ENCODE measurements around the gene ADGRA1.
"Not testable (repeated sequence)": the region's sequence is repeated elsewhere in the genome, so short reads cannot be mapped to it uniquely, and the experiment has no call there.

The ADGRA1 gene

DNA sequence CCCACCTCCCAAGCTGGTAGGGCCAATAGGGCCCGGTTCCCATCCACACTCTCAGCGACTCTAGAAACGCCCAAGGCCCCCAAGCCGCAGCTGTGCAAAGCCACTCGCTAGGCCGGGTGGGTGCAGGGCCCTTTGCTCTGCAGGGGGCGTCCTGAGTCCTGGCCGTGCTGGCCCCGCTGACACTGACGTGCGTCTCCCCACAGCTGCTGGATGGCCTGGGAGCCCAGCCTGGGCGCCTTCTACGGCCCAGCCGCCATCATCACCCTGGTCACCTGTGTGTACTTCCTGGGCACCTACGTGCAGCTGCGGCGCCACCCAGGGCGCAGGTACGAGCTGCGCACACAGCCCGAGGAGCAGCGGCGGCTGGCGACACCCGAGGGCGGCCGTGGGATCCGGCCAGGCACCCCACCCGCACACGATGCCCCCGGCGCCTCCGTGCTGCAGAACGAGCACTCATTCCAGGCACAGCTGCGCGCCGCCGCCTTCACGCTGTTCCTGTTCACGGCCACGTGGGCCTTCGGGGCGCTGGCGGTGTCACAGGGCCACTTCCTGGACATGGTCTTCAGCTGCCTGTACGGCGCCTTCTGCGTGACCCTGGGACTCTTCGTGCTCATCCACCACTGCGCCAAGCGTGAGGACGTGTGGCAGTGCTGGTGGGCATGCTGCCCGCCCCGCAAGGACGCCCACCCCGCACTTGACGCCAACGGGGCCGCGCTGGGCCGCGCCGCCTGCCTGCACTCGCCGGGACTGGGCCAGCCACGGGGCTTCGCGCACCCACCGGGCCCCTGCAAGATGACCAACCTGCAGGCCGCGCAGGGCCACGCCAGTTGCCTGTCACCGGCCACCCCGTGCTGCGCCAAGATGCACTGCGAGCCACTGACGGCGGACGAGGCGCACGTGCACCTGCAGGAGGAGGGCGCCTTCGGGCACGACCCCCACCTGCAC lies 40.7 kb downstream of the ADGRA1 start:
- DNase-seq (ENCODE audit: low read depth): no peak

DNA sequence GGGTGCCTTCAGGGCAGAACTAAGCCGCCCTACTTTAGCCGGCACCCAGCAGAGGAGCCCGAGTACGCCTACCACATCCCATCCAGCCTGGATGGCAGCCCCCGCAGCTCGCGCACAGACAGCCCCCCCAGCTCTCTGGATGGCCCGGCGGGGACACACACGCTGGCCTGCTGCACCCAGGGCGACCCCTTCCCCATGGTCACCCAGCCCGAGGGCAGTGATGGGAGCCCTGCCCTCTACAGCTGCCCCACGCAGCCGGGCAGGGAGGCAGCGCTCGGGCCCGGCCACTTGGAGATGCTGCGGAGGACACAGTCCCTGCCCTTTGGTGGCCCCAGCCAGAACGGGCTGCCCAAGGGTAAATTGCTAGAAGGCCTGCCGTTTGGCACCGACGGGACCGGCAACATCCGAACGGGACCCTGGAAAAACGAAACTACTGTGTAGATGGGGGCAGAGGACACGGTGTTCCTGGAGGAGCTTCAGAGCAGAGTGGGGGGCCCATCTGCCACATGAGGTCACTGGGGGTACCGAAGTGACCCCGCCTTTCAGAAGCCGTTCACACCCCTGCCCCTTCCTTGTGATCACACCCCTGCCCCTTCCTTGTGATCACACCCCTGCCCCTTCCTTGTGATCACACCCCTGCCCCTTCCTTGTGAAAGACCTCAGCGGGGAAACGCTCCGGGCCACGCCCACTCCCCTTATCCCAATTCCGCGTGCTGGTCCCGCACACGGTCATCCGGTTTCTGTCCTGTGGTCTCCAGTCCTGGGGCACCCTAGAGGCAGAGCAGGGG lies 41.5 kb downstream of the ADGRA1 start:
- no peak for DNase-seq (ENCODE audit: low read depth)

DNA sequence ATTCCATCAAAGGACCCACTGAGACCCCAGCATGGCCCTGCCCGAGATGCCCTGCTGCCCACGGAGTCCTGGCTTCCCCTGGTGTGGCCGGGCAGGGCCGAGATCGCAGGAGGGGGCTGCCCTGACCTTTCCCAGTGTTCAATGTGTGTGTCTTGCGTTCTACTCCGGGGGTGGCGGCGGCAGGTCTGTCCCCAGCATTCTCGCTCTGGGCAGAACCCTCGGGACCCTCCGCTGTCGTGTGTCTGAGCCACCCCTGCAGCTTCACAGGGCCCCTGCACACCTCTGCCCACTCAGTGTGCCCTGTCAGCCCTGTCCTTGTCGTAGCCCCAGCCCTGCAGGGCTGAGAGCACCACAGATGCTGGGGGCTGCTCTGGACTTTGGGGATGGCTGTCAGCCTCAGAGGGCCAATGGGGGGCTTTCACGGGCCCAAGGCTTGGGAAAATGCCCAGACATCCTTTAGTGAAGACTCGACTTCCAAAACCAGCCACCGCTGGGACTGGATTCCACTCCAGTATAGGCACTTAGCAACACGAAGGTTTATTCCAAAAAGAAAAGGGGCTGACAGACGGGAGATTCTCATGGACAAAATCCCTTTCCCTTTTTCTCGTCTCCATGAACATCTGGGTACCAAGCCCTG lies 42.3 kb downstream of the ADGRA1 start:
- no peak for DNase-seq (ENCODE audit: low read depth)

DNA sequence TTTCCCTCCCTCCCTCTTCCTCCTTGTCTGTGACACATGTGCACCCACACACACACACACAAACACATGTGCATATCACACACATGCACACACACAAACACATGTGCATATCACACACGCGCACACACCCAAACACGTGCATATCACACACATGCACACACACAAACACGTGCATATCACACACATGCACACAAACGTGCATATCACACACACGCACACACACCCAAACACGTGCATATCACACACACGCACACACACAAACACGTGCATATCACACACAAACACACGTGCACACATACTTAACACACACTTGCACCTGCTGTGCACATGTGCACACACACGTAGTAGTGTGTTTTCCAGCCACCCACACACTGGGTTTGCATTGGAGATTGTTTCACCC lies 42.9 kb downstream of the ADGRA1 start:
- DNase-seq (ENCODE audit: low read depth): no peak

DNA sequence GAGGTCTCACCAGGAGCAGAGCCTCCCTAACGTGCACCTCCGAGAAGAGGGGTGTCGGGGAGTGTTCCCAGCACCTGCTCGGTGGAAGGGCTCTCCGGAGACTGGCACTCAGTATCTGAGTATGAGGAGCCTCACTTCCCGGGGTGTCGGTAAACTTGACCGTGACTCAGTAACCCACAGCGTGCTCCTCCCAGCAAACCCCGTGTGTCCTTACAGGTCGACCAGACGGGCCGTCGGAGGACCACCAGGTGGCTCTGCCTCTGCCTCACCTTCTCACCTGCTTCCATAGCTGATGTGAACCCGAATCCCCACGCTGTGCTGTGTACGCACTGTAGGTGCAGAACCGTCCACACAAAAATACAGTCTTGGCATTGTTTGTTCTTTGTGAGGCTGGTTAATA lies 43.3 kb downstream of the ADGRA1 start:
- no peak for DNase-seq (ENCODE audit: low read depth)

DNA sequence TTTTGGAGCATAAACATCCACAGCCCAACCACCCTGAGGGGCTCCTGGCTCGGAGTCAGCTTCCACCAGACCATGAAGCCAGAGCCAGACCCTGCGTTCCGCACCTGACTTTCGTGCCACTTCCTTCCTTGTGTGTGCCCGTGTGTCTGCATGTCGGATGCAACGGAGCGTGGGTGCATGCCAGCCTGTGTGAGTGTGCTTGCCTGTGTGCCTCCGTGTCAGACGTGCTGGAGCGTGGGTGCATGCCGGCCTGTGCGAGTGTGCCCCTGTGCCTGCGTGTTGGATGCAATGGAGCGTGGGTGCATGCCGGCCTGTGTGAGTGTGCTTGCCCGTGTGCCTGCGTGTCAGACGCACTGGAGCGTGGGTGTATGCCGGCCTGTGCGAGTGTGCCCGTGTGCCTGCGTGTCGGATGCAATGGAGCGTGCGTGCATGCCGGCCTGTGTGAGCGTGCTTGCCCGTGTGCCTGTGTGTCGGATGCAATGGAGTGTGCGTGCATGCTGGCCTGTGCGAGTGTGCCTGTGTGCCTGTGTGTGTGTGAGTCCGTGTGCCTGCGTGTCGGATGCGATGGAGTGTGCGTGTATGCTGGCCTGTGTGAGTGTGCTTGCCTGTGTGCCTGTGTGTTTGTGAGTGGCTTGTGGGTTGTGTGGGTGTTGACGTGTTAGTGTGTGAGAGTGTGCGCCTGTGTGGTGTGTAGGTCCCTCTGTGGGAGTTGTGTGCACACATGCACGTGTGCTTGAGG lies 44.2 kb downstream of the ADGRA1 start:
- DNase-seq (ENCODE audit: low read depth): no peak

DNA sequence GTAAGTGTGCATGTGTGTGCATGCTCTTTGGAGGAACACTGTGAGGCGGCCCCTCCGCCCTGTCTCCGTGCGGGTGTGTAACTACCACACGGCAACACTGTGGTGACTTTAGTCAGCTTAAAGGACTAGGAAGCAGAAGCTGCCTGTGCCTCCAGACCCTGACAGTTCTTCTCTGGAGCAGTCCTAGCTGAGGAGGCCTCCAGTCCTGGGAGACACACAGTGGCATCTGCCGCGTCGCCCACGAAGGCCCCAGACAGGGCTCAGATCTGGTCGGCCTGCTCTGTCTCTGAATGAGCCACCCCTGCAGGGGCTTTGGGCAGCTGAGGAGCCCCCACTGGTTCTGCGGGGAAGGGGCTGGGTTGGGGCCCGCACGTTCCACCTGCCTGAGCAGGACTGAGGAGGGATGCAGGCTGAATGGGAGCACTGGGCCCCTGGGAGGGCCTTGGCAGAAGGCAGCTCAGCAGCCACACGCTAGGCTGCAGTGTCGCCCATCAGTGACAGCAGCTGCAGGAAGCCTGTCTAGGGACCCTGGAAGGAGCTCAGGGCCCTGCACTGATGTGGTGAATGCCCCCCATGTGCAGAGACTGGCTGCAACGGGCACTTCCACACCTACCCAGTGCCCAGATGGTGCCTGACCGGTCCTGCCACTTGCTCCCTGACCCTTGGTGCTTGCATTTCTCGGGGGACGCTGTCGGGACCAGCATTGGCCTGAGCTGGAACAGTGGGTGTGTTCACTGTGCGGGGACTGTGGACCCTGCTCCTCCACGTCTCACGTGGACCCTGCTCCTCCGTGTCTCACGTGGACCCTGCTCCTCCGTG lies 45.0 kb downstream of the ADGRA1 start:
- DNase-seq (ENCODE audit: low read depth): no peak

DNA sequence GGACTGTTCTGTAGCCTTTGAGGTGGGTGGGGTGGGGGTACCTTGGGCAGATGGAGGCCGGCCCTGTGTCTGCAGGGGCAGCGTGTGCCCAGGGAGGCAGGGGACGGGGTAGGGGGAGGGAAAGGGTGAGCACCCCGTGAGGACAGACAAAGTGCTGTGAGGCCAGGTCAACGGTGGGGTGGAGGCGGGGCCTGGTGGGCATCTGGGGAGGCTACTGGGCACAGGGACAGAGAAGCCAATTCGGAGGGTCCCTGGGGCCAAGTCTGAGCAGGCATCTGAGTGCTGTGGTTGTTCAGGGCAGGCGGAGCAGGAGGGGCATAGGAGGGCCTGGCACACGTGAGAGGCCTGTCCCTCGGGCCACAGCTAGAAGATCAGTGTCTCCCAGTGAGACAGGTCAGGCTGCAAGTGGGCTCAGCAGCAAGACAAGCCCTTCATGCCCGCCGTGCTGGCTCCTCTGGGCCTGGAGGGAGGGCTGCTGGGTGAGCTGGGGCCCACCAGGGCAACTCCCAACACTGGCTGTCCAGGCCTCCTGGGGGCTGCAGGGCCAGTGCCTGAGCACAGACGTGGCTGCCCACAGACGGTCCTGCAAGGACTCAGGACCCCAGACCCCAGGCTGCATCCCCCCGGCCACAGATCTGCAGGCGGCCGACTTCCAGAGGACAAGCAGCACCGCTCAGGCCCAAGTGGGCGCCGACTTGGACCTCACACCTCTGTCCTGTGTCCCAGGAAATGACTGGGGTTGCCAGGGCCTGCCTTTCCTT lies 45.9 kb downstream of the ADGRA1 start:
- DNase-seq (ENCODE audit: low read depth): no peak

DNA sequence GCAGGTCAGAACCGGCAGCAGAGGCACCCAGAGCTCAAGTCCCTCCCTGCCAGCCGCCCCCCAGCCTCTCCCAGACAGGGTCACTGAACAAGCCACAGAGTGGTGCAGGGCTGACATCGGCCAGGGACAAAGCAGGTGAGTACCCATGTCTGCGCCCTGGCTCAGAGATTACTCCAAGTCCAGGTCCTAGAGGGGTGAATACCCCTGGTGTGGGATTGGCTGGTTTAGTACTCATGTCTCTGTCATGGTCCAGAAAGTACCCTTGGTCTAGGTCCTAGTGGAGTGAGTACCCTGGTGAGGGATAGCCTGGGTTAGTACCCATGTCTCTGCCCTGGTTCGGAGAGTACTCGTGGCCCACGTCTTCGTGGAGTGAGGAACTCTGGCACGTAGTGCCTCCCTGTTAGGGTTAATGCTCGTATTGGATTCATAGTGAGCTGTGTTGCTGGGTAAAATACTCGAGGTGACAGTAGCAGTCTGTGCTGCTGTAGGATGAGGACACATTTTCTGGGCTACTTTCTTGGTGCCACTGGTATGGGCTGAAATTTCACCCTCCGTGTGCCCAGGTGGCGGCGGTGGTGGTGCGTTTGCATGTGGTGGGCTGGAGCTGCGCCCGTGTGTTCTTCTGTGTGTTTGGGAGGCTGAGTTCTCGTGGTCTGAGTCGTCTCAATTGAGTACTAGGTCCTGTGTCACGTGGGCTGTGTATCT lies 46.8 kb downstream of the ADGRA1 start:
- no peak for DNase-seq (ENCODE audit: low read depth)

DNA sequence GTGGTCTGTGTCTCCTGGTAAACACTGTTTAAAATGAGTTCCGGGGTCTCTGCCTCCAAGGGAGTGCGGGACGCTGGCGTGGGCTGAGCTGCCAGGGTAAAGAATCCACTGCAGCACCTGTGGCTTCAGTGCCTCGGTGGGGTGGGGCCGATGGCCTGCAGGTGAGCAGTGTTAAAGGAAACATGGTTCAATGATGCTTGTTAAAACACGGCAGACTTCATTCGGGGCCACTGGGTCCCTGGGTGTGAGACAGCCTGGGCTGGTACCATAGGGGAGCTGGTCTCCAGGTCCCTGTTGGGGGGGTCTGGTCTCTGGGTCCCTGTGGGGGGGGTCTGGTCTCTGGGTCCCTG lies 47.4 kb downstream of the ADGRA1 start:
- DNase-seq (ENCODE audit: low read depth): no peak

DNA sequence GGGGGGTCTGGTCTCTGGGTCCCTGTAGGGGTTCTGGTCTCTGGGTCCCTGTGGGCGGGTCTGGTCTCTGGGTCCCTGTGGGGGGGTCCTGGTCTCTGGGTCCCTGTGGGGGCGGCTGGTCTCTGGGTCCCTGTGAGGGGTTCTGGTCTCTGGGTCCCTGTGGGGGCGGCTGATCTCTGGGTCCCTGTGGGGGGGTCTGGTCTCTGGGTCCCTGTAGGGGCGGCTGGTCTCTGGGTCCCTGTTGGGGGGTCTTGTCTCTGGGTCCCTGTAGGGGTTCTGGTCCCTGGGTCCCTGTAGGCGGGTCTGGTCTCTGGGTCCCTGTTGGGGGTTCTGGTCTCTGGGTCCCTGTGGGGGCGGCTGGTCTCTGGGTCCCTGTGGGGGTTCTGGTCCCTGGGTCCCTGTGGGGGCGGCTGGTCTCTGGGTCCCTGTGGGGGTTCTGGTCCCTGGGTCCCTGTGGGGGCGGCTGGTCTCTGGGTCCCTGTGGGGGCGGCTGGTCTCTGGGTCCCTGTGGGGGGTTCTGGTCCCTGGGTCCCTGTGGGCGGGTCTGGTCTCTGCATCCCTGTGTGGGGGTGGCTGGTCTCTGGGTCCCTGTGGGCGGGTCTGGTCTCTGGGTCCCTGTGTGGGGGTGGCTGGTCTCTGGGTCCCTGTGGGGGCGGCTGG lies 49.9 kb downstream of the ADGRA1 start:
- DNase-seq (ENCODE audit: low read depth): not testable (repeated sequence)

DNA sequence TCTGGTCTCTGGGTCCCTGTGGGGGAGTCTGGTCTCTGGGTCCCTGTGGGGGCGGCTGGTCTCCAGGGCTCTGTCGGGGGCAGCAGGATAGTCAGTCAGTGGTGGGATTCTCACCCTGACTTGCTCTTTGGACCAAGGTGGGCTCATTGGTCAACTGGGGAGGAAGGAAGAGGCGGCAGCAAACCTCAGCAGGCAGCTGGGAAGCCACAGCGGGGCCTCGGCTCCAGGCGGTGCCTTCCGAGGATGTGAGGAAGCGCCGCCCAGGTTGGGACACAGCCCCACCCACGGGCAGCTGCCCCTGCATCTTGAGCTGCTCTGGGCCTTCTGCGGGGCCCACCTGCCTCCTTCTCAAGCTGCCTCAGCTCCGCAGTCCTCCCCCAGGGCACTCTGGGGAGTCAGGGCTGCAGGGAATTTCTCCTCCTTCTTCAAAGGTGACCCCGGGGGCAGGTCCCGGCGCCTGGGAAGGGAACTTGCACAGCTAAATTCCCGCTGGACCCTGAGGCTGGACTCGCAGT lies 51.9 kb downstream of the ADGRA1 start:
- DNase-seq (ENCODE audit: low read depth): no peak

DNA sequence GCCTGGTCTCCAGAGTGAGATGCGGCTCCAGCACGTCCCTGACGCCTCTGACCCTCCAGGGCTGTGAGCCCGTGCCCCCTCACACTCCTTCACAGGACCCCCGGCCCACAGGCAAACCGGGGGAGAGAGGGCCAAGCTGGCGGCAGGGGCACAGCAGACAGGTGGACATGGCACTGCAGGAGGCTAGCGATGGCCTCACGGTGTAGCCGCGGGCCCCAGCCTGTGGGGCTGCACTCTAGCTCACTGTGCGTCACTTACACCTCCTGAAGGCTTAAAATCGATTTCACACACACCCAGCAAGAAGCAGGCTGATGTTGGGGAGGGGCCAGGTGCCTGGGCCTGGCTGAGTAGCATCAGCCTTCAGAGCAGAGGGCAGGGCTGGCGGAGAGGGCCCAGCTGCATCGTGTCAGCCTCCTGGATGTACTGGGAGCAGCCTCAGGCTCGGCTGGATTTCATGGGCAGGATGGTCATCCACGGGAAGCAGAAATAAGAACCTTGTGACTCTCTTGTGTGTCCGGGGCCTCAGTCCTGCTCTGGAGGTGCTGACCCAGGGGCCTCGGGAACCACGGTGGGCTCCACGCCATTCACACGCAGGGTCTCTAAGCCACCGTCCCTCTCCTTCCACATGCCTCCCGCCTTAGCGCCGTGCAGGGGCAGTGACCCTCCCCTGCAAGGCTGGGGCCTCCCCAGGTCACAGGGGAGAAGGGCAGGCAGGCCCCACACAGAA lies 52.9 kb downstream of the ADGRA1 start:
- no peak for DNase-seq (ENCODE audit: low read depth)

DNA sequence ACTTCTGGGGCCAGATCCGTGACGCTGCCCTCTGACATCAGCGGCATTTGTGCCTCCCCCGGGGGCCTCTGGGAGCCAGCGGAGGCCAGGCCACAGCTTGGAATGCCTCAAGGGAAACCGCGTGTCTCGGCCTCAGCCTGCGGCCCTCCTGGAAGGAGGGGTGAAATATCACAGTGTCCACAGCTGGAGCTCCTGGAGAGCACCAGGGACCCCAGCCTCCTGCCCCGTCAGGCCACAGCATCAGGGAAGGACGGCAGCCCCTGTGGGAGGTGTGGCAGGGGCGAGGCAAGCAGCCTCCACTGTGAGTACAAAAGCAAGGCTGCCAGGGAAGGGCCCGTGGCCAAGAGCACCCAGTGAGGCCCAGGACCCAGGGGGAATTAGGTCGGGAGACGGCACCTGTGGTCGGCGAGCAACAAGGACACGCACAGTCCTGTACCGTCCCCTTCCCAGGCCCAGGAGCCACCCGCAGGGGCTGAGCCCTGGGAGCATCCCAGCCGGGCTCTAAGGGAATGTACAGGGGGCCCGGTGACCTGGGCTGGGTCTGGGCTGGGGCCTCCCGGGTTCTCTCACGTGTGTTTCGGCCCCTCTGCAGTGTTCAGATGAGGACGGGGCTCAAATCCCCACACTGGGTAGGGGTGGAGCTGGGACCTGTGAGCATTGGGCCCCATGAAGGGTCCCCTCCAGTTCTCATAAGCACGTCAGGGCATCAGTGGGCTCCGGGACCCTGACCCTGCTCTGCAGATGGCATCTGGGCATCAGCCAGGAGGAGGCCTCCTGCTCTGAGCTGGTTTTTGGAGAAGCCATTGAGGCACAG lies 53.6 kb downstream of the ADGRA1 start:
- DNase-seq (ENCODE audit: low read depth): no peak

DNA sequence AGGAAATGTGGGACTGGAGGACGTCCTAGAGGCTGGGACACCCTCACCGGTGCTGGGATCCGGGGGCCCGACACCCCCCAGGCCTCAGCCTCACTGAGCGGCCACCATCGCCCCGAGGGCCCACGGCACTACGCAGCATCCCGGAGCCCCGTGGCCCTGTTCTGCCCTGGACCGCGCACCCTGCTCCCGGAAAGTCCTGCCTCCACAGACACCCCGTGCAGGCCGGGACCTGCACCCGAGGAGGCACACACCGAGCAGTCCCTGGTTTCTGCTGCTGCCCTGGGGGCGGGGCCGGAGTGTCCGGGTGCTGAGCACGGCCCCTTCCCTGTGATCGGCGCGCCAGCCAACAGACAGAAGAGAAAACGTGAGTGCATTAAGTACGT lies 54.2 kb downstream of the ADGRA1 start:
- DNase-seq (ENCODE audit: low read depth): no peak

DNA sequence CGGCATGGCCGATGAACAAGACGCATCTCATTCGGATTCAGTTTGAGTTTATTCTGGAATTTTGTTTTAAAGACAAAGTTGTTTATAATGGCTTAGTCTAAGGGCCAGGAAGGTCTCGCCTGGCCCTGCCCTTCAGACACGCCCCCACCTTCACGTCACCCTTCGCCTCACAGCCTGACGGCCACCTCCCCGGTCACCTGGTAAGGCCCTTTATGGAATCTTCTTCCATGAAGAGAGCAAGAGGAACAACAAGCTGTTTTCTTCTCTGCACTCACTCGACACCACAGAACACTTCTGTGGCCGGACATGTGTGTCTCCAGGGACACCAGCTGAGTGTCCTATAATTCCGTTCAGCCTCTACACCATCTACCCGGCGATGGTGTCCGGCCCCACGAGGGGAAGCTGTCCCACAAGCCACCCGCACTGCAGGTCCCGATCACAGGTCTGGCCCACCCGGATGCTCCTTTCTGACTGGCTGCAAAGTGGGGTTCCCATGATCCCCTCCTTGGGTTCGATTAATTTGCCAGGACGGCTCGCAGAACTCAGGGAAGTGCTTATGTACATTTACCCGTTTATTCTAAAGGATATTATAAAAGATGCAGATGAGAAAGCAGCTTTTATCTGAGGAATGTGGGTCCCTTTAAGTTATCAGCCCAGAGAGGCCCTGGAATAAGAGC lies 54.9 kb downstream of the ADGRA1 start:
- no peak for DNase-seq (ENCODE audit: low read depth)

DNA sequence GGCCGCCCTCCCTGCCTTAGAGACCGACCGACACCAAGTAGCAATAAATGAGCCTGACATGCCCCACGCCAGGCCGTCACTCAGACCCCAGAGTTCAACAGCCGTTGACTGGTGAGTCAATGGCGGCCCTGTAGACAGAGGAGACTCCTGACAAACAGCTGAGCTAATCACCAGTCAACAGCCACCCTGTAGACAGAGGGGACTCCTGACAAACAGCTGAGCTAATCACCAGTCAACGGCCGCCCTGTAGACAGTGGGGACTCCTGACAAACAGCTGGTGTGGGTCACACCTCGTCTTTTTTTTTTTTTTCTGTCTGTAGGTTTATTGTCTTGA lies 55.4 kb downstream of the ADGRA1 start:
- no peak for DNase-seq (ENCODE audit: low read depth)
